ENCODE data around the gene CCDC88C.

CCDC88C gene

DNA sequence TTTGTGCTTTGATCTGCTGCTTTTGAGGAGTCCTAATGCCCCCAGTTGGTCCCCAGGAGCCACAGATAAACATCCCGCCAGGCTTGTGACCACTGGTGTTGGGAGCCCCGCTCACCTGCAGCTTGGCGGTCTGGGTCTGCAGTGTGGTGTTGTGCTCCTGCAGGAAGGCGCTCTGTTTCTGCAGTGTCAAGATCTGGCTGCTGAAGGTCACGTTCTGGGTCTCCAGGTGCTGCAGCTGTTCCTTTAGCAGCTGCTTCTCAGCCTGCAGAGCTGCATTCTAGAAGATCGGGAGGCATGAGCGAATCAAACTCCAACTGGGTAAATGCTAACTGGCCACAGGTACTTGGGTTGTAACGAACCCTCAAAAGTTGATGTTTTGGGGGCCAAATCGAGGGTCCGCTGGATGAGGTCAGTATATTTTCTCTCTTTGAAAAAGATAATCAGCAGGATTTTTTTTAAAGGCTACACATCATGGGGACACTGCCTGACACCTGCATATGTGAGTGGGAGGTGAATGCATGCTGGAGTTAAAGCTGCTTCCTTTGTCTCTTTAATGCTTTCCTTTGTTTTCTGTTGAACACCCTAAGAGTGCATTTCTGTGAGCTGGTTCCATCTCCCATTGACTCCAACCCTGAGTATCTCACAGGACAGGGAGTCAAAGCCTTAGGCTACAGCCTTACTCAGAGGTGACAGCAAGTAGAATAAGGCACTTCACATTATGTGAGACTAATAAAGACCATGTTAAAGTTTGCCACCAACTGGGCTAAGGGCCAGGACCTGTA is 111.8 kb downstream of the CCDC88C start:
- no peak for DNase-seq (ENCODE audit: low spot score)

DNA sequence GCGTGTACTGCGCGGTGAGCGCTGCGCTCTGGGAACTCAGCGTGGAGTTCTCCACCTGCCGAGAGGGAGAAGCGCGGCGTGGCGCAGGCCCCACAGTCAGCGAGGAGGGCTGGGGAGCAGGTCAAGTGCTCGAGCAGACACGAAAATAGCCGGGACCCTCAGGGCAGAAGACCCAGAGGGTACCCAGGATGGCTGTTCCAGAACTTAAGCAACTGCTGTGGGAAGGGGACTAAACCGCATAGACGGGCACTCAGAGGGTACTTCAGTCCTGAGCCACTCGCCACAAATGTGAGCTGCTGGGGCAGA is 113.7 kb downstream of the CCDC88C start:
- no peak for DNase-seq (ENCODE audit: low spot score)

DNA sequence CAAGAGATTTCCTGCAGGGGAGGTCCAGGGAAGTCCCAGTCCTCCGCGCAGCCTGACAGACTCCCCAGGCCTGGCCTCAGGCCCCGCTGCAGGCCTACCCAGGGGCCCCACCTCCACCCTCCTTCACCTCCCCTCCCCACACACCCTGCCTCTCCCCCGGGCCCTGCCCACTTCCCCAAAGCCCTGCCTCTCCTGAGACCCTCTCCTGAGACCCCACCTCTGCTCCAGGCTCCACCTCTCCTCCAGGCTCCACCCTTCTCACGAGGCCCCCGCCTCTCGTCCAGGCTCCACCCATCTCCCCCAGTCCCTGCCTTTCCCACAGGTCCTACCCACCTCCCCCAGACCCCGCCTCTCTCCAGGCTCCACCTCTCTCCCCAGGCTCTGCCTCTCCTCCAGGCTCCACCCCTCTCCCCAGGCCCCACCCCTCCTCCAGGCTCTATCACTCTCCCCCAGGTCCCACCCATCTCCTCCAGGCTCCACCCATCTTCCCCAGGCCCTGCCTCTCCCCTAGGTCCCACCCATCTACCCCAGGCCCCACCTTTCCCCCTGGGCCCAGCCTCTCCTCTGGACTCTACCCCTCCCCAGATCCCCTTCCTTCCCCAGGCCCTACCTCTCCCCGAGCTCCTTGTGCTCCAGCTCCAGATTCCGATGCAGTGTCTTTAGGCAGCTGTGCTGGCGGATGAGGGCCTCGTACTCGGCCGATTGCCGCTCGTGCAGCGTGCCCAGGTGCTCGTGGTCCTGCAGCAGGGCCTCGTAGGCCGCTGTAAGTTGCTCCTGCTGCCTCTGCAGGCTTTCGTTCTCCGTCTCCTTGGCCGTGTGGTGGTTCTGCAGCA is 114.3 kb downstream of the CCDC88C start:
- DNase-seq (ENCODE audit: low spot score) = no peak

DNA sequence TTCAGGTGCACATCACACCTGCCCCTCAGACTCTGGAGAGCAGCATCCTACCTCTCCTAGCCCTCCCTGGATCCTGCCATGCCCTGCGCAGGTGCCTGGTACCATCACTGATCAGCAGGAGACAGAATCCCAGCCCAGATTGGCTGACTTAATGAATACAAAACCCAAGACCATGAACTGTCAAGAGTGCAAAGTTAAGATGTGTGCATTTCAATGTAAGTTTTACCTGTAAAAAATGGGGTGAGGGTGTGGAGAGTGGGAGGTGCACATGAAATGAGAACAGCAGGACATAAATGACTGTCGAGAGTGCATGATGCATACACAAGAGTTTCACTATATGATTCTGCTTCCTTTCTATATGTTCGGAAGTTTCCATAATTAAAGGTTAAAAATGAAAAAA is 115.2 kb downstream of the CCDC88C start:
- no peak for DNase-seq (ENCODE audit: low spot score)

DNA sequence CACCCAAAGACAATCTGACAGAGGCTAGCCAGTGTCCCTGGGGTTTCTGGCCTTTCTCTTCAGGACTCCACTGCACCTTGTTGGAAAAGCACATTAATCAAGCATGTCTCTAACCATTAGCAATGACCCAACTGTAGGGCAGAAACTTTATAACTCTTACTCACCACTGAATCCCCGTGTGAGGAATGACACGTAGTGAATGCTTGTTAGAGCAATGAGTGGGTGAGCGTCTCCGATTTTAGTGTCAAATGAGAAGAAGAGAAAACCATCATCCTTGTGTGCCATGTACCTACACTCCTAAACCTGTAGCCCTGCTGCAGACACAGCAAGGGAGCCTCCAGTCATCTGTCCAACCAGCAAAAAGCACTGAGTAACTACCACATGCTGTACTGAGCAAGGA is 116.7 kb downstream of the CCDC88C start:
- peak; percentile 39 for DNase-seq (ENCODE audit: low spot score)

DNA sequence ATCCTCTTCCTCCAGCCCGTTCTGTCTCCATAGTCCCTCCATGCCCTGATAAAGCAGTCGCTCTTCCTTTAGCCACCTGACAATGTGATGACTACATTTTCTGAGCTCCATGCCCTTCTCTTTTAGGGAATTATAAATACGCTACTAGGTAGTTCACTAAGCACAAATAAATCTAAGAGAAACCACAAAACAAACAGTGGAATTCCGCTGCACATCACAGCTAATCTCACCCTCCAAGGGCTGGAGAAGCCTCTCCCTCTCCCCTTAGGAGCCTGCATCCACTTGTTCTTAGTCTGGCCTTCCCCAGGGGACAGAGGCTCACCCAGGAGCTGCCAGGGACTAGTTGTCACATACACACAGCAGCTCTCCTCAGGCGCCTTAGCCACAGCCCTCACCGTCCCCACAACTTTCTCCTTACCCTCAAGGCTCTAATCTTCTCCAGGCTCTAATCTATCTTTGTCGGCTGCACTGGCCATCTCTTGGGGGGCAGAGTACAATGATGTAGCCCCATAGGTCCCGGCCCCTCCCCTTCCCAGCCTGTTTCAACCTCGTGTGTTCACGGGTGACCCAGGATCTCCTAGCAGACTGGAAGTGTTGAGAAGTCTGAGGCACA is 117.2 kb downstream of the CCDC88C start:
- DNase-seq (ENCODE audit: low spot score) = no peak

DNA sequence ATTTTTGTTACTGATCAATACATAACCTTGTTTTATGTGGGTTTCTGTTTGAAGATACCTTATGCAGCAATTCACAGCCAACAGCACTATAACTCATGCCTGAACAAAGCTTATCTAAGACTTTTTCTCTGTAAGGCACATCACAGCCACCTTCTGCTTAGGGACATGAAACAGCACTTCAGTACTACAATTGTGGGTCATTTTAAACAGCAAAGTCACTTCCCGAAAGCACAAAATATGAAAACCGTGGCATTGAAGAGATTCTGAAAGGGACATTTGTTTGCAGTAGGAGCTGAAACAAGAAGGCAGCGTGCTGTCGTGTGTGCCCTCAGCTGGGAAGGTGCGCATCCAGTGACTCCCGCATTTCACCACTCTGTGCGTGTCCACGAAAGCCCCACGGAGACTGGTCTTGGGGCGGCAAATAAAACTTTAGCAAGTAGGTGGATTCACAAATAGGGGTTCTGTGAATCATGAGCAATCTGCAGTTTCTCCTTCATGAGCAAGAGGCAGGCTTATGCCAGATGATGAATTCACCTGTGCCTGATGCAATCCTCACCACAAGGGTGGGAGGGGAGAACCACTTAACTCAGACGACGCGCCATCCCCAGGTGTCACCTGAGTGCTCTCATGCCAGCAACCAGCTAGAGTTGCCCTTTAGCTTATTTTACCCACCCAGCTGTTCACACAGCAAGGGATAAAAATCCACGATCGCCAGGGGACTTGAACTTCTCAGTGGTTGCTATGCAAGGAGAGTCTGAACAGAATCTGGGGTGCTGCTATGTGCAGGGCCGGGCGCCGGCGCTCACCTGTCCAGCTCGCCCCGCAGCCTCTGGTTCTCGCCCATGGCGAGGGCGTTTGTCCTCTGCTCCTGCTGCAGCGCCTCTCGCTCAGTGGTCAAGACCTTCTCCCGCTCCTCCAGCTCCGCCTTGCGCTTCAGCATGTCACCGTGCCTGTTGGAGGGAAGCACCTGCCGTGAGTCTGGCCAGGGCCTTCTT is 118.2 kb downstream of the CCDC88C start:
- peak; percentile 62 for DNase-seq (ENCODE audit: low spot score)

DNA sequence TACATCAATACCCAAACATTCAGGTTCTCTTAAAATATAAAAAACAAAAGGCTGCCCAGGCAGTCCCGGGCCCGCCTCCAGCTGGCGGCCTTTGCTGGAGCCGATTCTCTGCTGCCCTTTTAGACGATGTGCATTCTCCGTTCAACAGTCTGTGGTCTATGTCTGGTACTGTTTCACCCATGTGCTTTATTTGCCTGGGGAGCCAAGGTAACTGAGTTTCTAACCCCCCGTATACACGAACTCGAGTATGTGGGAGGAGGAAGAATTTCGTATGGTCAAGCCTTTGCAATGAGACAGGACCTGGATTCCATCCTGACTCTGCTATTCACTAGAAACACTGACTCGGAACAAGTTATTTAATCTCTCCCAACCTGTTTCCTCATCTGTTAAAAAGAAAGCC is 119.0 kb downstream of the CCDC88C start:
- no peak for DNase-seq (ENCODE audit: low spot score)

DNA sequence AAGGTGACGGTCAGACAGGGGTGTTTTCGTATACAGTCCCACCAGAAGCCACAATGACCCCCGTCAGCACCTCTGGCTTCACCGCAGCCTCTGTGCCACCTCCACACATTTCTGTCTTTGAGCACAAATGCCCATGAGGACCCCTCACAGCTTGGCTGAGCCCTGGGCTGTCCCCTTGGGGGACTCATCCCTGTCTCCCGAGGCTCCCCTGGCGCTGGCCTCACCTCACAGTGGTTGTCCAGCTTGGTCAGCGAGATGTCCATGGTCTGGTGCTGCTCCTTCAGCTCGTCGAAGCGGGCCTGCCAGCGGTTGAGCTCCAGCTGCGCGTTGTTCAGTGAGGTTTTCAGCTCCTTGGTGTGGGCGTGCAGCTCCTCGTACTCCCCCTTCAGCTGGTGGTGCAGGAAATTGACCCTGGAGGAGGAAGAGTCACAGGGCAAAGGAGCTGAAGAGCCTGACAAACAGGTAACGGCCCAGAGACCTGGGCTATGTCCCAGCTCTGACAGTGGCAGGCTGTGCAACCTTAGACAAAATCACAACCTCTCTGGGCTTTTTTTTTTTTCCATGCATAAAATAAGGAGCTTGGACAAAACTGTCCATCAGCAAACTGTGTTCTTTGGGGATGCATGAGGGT is 120.4 kb downstream of the CCDC88C start:
- DNase-seq (ENCODE audit: low spot score) = no peak

DNA sequence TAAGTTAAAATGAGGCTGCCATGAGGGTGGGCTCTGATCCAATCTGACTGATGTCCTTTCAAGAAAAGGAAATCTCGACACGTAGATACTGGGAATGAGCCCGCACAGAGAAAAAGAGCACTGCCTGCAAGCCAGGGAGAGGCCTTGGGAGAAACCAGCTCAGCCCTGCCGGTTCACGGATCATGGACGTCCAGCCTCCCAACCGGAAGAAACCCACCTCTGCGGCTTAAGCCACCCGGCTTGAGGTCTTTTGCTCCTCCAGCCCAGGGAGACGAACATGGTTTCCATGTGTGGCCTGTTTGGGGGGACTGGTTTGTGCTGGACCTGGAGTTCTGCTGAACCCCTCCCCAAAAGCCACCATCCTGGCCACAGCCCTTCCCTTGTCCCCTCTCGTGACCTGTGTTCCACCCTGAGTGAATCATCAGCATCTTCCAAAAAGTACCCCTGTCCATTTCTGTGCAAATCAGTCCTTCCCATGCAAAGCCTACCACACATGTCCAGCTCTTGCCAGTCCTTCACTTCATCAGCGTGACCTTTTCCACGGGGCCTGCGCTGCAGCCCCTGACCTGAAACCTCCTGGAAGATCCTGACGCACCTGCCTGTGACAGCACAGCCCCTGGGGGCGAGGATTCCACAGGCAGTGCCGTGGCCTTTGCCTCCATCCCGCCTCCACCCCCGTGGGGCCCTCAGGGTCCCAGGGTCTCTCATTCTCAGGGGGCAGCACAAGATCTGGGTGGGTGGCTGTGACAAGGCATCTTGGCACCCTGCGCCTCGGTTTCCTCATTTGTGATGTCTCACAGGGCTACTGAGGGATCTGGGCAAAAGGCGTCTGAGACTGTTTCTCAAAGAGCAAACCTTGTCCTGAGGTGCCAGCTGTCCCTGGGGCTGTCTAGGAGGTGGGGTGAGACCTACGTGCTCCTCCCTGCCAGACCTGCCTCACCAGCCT is 121.5 kb downstream of the CCDC88C start:
- DNase-seq (ENCODE audit: low spot score) = no peak

DNA sequence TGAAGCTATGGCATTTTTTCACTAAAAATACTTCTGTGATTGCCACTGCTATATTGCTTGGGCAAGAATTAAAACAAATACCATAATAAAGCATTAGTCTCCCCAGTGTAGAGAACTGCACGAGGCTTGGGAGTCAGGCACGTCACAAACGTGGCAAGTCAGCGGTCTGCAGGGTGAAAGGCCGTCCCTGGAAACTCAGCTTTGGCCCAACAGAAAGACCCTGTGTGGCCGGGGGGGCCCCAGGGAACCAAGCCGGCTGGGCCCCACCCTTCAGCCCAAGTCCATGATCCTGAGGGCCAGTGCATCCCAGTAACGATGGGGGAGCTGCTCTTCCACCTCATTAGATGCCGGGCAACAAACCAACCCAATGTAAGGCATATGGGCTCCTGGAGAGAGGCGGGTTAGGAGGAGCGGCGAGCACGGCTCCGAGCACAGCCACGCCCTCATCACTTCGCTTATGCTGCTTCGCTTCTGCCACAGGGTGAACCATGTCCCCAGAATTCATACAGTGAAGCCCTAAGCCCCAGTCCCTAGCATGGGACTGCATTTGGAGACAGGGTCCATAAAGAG is 122.3 kb downstream of the CCDC88C start:
- no peak for DNase-seq (ENCODE audit: low spot score)

DNA sequence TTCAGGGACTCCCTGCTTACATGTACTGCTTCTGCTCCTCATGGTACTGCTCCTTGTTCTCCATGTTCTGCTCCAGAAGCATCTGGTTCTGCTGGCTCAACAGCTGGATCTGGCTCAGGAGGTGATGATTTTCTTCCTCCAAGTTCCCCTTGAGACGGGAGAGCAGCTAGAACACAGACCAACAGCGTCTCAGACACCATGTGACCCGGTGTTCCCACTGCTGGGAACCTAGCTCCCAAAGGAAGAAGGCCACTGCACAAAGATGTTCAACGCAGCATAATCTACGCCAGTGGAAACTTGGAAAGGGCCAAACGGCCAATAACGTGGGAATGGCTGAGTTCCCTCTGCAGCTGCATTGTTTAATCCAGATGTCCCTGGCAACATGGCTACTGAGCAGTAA is 123.5 kb downstream of the CCDC88C start:
- no peak for DNase-seq (ENCODE audit: low spot score)

DNA sequence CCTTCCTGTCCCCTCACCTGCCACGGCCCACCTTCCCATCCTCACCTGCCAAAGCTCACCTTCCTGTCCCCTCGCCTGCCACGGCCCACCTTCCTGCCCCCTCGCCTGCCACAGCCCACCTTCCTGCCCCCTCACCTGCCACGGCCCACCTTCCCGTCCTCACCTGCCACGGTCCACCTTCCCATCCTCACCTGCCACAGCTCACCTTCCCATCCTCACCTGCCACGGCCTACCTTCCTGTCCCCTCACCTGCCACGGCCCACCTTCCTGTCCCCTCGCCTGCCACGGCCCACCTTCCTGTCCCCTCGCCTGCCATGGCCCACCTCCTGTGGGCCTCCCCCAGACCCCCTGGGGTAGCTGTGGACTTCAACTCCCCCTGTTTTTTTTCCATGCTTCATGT is 124.3 kb downstream of the CCDC88C start:
- DNase-seq (ENCODE audit: low spot score) = no peak

DNA sequence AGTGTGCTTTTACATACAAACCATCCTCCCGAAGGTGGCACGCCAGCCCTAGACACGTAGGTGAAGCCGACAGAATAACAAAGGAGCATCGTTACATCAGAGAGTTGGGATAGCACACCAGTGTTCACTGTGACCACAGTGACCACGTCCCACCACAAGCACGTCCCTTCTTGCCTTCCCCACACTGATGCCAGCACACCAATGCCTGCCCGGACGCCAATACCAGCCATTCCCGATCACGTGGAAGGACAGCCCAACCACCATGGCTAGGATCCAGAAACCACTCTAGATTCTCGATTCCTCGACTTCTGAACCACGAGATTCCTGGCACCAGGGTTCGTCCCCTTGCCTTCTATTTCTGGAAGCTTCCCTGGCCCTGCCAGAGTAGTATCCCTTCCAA is 125.1 kb downstream of the CCDC88C start:
- DNase-seq (ENCODE audit: low spot score) = no peak

DNA sequence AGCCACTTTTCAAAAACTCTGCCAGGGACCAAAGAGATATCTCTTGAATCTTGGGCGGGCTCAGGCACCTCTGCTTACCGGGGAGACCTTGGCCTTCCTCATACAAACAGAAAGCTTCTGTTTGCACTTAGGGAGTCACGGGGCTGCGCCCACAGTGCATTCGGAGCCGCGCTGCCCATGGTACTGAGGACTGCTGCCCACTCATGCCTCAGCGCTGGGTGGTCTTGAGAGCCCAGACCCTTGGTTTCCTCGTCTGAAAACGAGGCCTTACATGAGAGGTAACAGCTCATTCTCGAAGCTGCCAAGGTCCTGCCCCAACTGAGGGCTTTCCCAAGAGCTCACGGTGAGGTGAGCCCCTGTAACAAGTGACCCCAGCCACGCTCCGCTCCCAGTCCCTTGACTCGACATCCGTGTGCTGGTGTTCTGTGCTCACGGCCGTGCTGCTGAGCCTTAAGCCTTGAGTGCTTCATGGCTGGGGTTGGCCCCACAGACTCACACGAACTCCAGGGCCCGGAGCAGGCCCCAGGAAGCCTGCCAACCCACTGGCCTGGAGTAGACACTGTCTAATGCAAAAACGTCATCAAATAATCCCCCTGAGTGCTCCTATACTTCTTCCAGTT is 125.7 kb downstream of the CCDC88C start:
- no peak for DNase-seq (ENCODE audit: low spot score)

DNA sequence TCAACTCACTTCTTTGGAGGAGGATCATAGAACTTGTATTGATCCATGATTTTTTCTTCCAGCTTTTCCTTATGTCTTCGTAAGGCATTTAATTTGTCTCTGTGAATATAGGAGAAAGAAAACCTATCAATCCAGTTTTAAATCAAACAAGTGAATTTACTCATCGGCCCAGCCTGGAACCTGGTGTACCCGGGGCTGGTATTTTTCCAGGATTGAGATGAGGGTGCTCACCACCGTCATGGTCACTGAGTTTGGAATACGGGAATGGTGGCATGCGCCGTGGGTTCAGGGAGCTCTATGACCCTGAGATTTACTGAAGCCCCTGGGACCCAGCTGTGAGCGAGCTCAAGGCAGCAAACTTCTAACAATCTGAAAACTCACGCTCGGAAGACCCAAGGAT is 126.6 kb downstream of the CCDC88C start:
- no peak for DNase-seq (ENCODE audit: low spot score)

DNA sequence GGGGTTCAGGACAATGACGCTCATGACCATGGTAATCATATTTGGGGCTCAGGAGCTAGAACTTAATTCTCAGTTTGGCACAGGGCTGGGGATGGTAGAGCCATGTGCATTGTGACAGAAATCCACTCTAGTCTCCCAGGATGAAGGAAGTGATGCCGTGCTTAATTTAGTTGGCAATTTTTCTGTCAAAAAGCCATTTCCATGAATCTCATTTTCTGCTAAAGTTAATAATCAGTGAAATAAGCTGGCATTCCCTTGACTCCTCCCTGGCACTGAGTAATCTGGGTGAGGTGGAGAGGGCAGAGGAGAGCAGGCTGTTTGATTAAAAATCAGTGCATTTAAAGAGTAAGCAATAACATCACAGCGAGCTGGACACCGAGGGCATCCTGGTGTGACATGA is 128.2 kb downstream of the CCDC88C start:
- DNase-seq (ENCODE audit: low spot score) = peak; percentile 66

DNA sequence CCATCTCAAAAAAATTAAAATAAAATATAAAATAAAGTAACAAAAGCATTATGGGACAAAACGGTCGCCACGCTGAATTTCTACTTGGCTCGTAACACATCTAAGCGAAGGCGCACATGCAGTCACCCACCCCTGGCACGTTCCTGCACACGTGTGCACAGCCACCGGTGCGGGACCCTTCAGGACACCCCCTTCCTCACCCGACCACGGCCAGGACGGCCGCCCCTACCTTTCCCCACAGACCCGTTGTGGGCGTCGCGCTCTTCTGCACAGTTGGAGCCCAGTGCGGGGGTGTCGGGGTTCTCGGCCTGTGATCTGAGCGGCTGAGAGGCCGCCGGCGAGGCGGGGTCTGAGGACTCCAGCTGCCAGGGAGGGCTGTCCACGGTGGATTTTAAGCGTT is 128.7 kb downstream of the CCDC88C start:
- no peak for DNase-seq (ENCODE audit: low spot score)

DNA sequence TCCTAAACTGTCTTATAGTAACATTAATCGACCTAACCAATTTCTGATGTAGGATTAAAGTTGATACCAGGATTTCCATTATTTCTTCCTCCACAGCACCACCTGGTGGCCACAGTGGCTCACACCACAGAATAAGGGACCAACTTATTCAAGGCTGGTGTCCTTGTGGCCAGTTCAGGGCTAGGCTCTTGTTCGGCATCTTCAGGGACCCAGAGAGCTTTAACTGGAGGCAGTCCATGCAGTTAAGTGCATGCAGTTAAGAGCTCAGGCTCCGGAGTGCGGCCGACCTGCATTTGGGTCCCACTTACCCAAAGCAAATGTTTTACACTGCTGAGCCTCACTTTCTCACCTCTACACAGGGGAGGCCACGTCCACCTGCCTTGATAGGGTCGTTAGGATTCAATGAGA is 131.1 kb downstream of the CCDC88C start:
- DNase-seq (ENCODE audit: low spot score) = peak; percentile 62

All from putamen (tissue), 1 donor.